ENCODE measurements around the gene DIS3.
"Not testable (repeated sequence)": the region's sequence is repeated elsewhere in the genome, so short reads cannot be mapped to it uniquely, and the experiment has no call there.

DIS3 gene

DNA sequence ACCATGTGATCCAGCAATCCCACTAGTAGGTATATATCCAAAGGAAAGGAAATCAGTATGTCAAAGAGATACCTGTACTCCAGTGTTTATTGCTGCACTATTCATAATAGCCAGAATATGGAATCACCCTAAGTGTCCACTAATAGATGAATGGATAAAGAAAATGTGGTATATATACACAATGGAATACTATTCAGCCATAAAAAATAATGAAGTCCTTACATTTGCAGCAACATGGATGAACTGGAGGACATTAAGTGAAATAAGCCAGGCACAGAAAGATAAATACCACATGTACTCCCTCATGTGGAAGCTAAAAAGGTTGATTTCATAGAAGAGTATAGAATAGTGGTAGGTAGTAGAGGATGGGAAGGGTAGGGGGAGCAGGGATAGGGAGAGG lies 30.5 kb downstream of the DIS3 start:
- DNase-seq (ENCODE audit: low read depth in 2 of 2), result no peak

DNA sequence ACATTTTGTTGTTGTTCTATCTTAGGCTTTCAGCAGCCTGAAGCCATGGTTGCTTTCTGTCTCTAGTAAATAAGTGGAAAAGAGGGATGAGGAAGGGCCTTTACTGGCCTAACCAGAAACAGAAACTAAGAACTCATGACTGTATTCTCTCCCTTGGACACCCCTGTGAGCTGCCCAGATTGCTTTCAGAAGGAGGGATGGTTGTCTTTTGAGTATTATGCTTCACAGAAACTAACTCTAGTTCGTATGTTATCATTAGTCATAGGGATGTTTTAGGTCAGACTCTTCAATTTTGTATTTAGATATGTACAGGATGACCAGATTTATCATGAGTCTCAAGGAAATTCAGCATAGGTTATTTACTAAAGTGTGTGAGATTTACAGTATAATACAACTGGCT lies 36.4 kb downstream of the DIS3 start:
- no peak for DNase-seq (ENCODE audit: low read depth in 2 of 2)

DNA sequence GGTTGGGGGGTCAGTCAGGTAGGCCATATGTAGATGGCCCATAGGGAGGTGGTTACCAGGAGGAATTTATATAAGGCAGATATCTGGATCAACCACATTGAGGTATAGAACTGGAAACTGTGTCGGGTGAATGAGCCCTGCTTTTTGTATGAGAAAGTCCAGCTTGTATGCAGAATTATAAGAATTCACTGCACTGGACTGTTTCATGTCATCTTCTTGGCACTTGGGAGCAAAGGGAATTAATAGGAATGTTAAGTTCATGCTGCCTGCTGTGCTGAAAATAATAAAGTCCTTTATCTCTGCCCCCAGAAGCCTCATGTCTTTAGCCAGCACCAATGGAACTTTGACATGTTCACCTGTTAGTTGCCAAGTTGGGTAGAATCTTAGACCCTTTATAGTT lies 41.7 kb downstream of the DIS3 start:
- no peak for DNase-seq (ENCODE audit: low read depth in 2 of 2)

DNA sequence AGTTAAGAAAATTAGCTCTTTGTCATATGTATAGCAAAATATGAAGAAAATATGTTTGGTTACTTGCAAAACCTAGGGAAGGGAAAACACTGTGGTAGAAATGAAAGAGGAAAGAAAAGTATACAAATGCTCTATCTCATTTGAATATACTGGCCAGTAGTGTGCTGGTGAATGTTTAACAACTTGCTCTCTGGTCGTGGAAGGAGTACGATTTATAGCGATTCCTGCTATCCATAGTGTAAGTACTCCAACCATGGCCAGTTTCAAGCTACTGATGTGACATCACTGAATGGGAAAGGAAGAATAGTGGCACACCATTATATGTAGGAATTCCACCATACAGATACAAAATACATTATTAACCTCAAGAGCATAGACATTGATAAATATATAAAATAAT lies 44.7 kb downstream of the DIS3 start:
- DNase-seq (ENCODE audit: low read depth in 2 of 2), result no peak

DNA sequence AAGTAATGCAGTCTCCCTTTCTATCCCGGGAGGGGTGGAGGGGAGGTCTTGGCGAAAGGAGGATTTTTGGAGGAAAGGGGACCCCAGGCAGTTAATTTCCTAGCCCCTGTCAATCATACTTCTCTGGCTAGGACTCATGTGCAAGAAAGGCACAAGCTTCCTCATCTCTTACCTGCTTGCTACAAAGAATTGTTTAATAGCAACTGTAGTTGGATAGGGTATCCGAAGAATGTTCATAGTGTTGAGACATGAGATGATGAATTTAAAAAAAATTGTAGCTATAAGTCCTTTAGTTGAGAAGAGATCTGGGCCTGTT lies 53.5 kb downstream of the DIS3 start:
- no peak for DNase-seq (ENCODE audit: low read depth in 2 of 2)

DNA sequence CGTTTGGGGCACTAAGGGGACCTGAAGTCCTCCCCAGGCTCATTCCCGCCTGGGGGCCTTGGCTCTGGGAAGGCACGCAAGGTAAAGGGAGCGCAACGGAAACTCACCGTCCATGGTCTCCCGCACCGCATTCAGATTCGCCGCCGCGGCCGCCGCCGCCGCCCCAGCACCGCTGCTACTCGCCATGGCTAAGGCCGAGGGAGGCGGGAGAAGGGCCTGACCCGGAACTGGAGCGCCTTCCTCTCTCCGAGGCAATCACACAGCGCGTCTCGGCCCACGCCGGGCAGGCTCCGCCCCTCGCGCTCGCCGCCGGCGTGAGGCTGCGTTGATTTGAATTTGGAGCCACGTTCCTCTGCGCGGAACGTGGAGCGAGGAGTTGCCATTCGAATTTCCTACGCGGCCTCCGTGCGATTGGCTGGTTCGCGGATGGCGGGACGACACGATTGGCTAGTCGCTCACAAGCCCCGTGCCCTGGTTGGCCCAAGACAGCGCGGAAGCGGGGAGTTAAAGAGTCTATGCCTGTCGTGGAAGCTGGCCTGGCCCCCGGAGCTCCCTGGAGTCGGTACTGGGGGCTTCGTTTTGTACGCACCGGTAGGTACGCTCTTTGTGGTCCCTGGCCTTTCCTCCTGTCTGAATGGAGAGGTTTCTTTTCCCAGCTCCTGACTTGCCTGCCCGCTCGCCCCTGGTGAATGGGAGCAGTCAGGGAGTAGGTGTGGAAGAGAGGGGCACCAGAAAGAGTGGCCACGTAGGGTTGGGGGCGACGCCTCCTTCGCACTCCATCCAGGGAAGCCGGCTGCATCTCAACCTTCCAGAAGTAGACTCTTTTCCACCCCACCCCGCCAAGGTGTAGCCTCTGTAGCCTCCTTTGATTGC lies 54.0 kb downstream of the DIS3 start, which contains the start of the genes BORA and MZT1:
BORA (plus strand) TSS at position 507 of the 873 bp plus-strand sequence. CDS start 1,018 bp downstream, outside the sequence.
MZT1 (minus strand) TSS at position 213 of the 873 bp plus-strand sequence; CDS start at position 186, 27 bp downstream.
- peak; percentile 79 to 84 for DNase-seq (ENCODE audit: low read depth in 2 of 2)

DNA sequence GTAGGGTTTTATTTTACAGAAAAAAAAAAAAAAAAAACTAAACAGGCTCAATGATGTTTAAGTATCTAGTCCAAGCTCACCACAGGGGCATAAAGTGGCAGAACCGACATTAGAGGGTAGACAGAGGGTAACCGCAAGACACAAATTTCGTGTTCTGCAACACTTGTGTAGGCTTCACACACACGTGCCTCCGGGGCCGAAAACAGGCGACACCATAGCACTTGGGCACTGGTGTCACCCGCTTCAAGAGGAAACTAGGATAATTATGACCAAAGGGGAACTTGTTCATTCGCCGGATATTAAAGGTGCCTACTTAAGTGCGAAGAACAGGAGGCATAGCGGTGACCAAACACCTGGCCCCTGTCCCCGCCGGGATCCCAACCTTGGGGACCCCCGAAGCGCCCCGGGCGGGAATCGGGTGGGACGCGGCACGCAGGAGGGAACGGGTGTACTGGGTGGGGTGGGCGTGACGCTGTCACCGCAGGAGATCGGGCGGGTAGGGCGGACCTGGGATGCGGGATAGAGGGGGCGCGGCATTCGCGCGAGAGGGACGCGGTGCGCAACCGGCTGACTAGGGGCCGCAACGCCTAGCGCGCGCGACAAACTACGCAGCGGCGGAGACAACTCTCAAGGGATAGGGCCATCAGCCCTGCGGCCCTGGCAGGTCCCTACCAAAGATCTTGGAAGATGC lies 54.8 kb downstream of the DIS3 start:
- peak in 1 of 2 donors; percentile 20 for DNase-seq (ENCODE audit: low read depth in 2 of 2)

DNA sequence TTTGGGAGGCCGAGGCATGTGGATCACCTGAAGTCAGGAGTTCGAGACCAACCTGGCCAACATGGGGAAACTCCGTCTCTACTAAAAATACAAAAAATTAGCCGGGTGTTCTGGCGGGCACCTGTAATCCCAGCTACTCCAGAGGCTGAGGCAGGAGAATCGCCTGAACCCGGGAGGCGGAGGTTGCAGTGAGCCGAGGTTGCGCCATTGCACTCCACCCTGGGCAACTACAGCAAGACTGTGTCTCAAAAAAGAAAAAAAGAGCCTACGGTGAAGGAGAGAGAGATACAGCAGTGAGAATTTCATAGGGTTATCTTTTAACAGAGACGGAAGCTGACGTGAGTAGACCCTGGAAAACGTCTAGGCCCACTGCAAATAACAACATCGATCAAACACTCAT lies 55.5 kb downstream of the DIS3 start:
- DNase-seq (ENCODE audit: low read depth in 2 of 2), result not testable (repeated sequence)

DNA sequence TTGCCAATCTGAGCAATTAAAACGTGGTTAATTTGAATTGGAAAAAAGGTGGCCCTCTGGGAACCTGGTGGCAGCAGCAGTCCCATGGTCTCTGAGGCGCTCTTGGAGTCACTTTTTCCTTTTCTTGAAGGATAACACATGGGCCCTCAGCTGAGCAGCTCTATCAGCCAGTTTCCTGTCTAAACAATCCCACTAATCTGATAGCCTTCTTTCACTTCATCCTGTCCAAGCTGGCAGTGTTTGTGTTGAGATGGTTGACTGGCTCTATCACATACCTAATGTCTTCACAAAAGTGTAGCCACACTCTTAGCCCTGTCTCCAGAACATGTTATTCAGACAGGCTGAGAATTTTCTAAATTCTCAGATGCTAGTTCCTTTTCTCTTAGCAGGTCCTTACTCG lies 64.9 kb downstream of the DIS3 start:
- no peak for DNase-seq (ENCODE audit: low read depth in 2 of 2)
